ENCODE results near the gene MIEF1. TPM values are rescaled to one million over a fixed set of nuclear protein-coding genes. Genes with fewer than 3 reads are reported as not detected.

The MIEF1 gene
- total RNA-seq, 1 experiment from 2014 or later: 49.4 TPM

DNA sequence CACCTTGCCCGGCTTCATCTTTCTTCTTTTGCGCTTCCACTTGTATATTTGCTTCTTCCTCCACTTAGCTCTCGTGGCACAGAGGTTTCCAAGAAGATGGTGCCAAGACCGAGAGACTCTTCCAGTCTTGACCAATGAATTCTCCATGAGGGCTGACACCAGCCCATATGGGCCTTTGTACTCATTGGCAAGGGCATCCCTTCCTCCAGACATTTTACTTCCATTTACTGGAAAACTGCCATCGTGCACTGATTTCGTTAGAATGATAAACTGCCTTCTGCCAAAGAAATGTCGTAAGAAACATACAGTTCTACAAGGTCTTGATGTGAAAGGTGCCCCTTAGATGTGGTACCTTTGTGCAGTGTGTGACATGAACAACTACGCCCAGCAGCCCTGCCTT, 4.7 kb upstream of the MIEF1 start:
- peaks cover 35% of the 10 kb centered on the region for H3K4me1 Mint-ChIP-seq (ENCODE audit: low read depth, unreplicated experiment)
- no peaks in the 10 kb centered on the region for H3K36me3 ChIP-seq (ENCODE audit: control insufficient read depth, insufficient read depth, low read length)
- H3K27me3 ChIP-seq (replicated peaks; ENCODE audit: control insufficient read depth, insufficient read depth, low read length): no peaks in the 10 kb centered on the region
- POLR2A ChIA-PET: interaction anchor here (0.7 kb wide), 1 partner anchor 27 kb away, joined by 11 read pairs; no protein-coding TSS in a partner anchor
- peaks cover 16% of the 10 kb centered on the region for H3K36me3 Mint-ChIP-seq (ENCODE audit: insufficient read depth, unreplicated experiment)
- H3K4me3 Mint-ChIP-seq (ENCODE audit: unreplicated experiment): no peak overlapping the region
- intact Hi-C loops (cut with micrococcal nuclease; ENCODE audit: unreplicated experiment): no loop called here
- H3K4me1 ChIP-seq: peaks cover 6% of the 10 kb centered on the region; the same call in 1 of the 2 replicates
- TF ChIP-seq, protein P1, sequence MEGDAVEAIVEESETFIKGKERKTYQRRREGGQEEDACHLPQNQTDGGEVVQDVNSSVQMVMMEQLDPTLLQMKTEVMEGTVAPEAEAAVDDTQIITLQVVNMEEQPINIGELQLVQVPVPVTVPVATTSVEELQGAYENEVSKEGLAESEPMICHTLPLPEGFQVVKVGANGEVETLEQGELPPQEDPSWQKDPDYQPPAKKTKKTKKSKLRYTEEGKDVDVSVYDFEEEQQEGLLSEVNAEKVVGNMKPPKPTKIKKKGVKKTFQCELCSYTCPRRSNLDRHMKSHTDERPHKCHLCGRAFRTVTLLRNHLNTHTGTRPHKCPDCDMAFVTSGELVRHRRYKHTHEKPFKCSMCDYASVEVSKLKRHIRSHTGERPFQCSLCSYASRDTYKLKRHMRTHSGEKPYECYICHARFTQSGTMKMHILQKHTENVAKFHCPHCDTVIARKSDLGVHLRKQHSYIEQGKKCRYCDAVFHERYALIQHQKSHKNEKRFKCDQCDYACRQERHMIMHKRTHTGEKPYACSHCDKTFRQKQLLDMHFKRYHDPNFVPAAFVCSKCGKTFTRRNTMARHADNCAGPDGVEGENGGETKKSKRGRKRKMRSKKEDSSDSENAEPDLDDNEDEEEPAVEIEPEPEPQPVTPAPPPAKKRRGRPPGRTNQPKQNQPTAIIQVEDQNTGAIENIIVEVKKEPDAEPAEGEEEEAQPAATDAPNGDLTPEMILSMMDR (IDR thresholded peaks at IDR 0.05; ENCODE audit: insufficient read depth in 1 of 2, low read depth in 1 of 2, low read length in 1 of 2, severe bottlenecking in 1 of 2, unreplicated experiment in 1 of 2): no peak
- H3K9me3 Mint-ChIP-seq (ENCODE audit: unreplicated experiment): no peaks in the 10 kb centered on the region
- CTCF ChIA-PET: interaction anchor here (0.7 to 2.2 kb wide), 3 partner anchors 23 to 455 kb away, joined by 3 to 6 read pairs (median 4); partner anchors contain the start of gene ATF4
- DNase-seq: no peak
- H3K27me3 Mint-ChIP-seq (ENCODE audit: insufficient read depth, unreplicated experiment): no peaks in the 10 kb centered on the region
- no TSS peak for BruUV-seq (replicated peaks)
- no peak overlapping the region for H3K27ac Mint-ChIP-seq (ENCODE audit: unreplicated experiment)
- no peak overlapping the region for H3K4me3 ChIP-seq (ENCODE audit: low read depth, low read length)
- no peaks in the 10 kb centered on the region for H3K9me3 ChIP-seq

DNA sequence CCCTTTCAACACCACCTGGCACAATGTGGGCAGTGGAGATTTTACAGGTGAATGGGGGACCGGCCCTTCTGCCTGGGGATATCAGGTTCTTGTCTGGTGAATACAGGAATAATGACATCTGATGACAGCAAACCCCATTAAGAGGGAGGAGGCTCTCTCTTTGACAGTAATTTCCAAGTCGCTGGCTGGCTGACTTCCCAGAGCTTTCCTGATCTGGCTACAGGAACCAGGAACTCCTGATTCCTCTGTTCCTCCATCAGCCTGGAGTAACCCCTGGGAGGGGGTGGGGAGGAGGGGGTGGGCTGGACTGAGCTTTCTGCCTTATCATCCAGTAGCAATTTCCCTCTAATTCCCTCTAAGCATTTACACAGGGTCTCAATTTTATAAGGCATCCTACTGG, 3.7 kb upstream of the MIEF1 start:
- Histone ChIP-seq H3K36me3 (ENCODE audit: control insufficient read depth, insufficient read depth, low read length) (no peaks in the 10 kb centered on the region), H3K9me3 (no peaks in the 10 kb centered on the region), H3K4me1 (peaks cover 9% of the 10 kb centered on the region), H3K4me3 (ENCODE audit: low read depth, low read length) (no peak overlapping the region), H3K27me3 (replicated peaks; ENCODE audit: control insufficient read depth, insufficient read depth, low read length) (no peaks in the 10 kb centered on the region)
- TF ChIP-seq, protein P1 (IDR thresholded peaks at IDR 0.05; ENCODE audit: insufficient read depth in 1 of 2, low read depth in 1 of 2, low read length in 1 of 2, severe bottlenecking in 1 of 2, unreplicated experiment in 1 of 2): no peak
- POLR2A ChIA-PET: interaction anchor here (0.6 to 0.7 kb wide), 2 partner anchors 26 to 92 kb away, joined by 11 to 15 read pairs; no protein-coding TSS in a partner anchor
- no peaks in the 10 kb centered on the region for H3K9me3 Mint-ChIP-seq (ENCODE audit: unreplicated experiment)
- peaks cover 22% of the 10 kb centered on the region for H3K36me3 Mint-ChIP-seq (ENCODE audit: insufficient read depth, unreplicated experiment)
- peaks cover 33% of the 10 kb centered on the region for H3K4me1 Mint-ChIP-seq (ENCODE audit: low read depth, unreplicated experiment)
- no peak overlapping the region for H3K27ac Mint-ChIP-seq (ENCODE audit: unreplicated experiment)
- CTCF ChIA-PET: interaction anchor here (2.2 kb wide), 1 partner anchor 22 kb away, joined by 6 read pairs; the partner anchor contains the start of gene ATF4
- no TSS peak for BruUV-seq (replicated peaks)
- H3K27me3 Mint-ChIP-seq (ENCODE audit: insufficient read depth, unreplicated experiment): no peaks in the 10 kb centered on the region
- no peak overlapping the region for H3K4me3 Mint-ChIP-seq (ENCODE audit: unreplicated experiment)
- intact Hi-C loops (cut with micrococcal nuclease; ENCODE audit: unreplicated experiment): no loop called here
- DNase-seq: no peak

DNA sequence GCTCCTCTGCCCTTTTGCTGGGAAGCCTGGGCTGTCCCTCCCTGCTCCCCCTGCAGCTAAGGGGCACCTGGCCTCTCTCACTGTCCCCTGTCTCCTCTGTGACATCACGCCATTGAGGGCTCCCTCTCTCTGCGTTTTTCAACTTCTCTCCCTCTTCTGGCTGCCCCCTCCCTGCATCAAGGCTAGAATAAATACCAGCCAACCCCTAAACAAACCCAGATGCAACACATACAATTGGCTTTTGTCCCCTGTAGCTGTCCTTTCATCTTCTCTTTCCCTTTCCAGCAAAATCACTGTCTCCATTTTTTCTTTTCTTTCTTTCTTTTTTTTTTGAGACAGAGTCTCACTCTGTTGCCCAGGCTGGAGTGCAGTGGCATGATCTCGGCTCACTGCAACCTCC, 3.3 kb upstream of the MIEF1 start:
- TF ChIP-seq, protein P1 (IDR thresholded peaks at IDR 0.05; ENCODE audit: insufficient read depth in 1 of 2, low read depth in 1 of 2, low read length in 1 of 2, severe bottlenecking in 1 of 2, unreplicated experiment in 1 of 2): no peak
- Mint-ChIP-seq H3K36me3 (ENCODE audit: insufficient read depth, unreplicated experiment) (peaks cover 22% of the 10 kb centered on the region), H3K4me3 (ENCODE audit: unreplicated experiment) (no peak overlapping the region), H3K9me3 (ENCODE audit: unreplicated experiment) (no peaks in the 10 kb centered on the region), H3K27ac (ENCODE audit: unreplicated experiment) (no peak overlapping the region), H3K4me1 (ENCODE audit: low read depth, unreplicated experiment) (peaks cover 29% of the 10 kb centered on the region), H3K27me3 (ENCODE audit: insufficient read depth, unreplicated experiment) (no peaks in the 10 kb centered on the region)
- Histone ChIP-seq H3K27me3 (replicated peaks; ENCODE audit: control insufficient read depth, insufficient read depth, low read length) (no peaks in the 10 kb centered on the region), H3K4me1 (peaks cover 9% of the 10 kb centered on the region), H3K36me3 (ENCODE audit: control insufficient read depth, insufficient read depth, low read length) (no peaks in the 10 kb centered on the region; the same call in 1 of the 2 replicates), H3K4me3 (ENCODE audit: low read depth, low read length) (no peak overlapping the region), H3K9me3 (no peaks in the 10 kb centered on the region)
- ChIA-PET POLR2A (interaction anchor here (0.6 kb wide), 1 partner anchor 93 kb away, joined by 15 read pairs; no protein-coding TSS in a partner anchor), CTCF (interaction anchor here (2.2 kb wide), 1 partner anchor 21 kb away, joined by 6 read pairs; the partner anchor contains the start of gene ATF4)
- no peak for DNase-seq
- no TSS peak for BruUV-seq (replicated peaks)
- intact Hi-C loops (cut with micrococcal nuclease; ENCODE audit: unreplicated experiment): no loop called here

Measured in Caco-2 (cell line).